Mesodermal cell (in vitro differentiated cells): Measurements from ENCODE around the gene SPOCK3.

ENCODE experiments used
- H3K27ac ChIP-seq: 2 replicates; pipeline ENCODE4 v1.7.0; 2013; ENCODE audit warnings: mild to moderate bottlenecking, low read depth, low read length, moderate library complexity; ENCODE audit not compliant: severe bottlenecking
- H3K36me3 ChIP-seq: 2 replicates; pipeline ENCODE4 v1.7.1; 2013; ENCODE audit warnings: mild to moderate bottlenecking, low read length, moderate library complexity; ENCODE audit not compliant: control insufficient read depth, insufficient read depth
- H3K4me1 ChIP-seq: one replicate; pipeline ENCODE4 v1.7.1; 2013; ENCODE audit warnings: mild to moderate bottlenecking, low read length; ENCODE audit not compliant: insufficient read depth, control insufficient read depth, poor library complexity, severe bottlenecking
- H3K4me3 ChIP-seq: 2 replicates; pipeline ENCODE4 v1.7.0; 2013; ENCODE audit warnings: low read length, control low read depth, mild to moderate bottlenecking; ENCODE audit not compliant: insufficient read depth, poor library complexity, severe bottlenecking; ENCODE audit errors: extremely low read depth
- H3K9me3 ChIP-seq: 2 replicates; pipeline ENCODE4 v1.7.1; 2013; ENCODE audit warnings: mild to moderate bottlenecking, low read length, moderate library complexity; ENCODE audit not compliant: control insufficient read depth
- WGBS, 2 experiments: methylation state at CpG; one replicate each; pipeline ENCODE4 v1.1.5; 2013; ENCODE audit warnings: missing lambda C conversion rate in 2 of 2; ENCODE audit not compliant: insufficient coverage in 2 of 2; 5-methylcytosine and 5-hydroxymethylcytosine counted together

Gene SPOCK3

GRCh38 chr4:167003326-167003725 lies 231.0 kb downstream of the SPOCK3 start:
- Histone ChIP-seq H3K36me3 (no peaks in the 10 kb centered on the region), H3K4me3 (no peak overlapping the region), H3K4me1 (no peaks in the 10 kb centered on the region), H3K27ac (no peak overlapping the region), H3K9me3 (no peaks in the 10 kb centered on the region)
- 84 to 92% methylated on average over 3 to 4 of the region's 4 CpGs for WGBS, 2 experiments

DNA sequence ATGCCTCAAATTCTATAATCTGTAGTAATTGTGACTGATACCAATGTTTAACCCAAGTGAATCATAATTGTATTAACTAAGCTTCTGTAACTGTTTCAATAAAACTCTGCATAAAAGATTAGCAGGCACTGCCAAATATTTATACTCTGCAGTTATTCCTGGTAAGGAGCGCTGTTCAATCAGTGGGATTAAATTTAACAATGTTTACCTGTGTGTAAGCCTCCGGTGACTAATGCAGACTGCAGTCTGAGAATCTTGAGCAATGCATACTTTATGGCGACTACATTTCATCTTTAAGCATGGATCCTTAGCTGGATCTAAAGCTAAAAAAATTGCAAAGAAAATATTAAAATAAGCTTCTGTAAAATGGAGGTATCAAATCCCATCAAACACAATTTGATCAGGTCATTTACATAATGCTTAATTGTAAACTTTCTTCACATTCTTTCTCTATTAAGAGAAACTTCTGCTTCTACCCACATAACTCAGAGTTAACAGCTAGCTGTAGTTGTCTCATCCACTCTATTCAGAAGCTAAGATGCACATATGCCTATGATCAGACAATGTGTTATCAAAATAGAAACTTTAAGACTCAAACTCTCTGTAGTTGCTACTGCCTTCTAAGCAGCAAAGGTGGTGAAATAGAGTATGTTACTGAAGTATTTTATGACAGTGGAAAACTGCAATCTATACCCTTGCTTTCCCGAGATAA lies 234.0 kb downstream of the SPOCK3 start:
- no peaks in the 10 kb centered on the region for H3K4me1 ChIP-seq
- 100% methylated on average over 1 of the region's 4 CpGs; no CpG with 5 or more reads in 1 of the 2 experiments for WGBS, 2 experiments
- no peaks in the 10 kb centered on the region for H3K9me3 ChIP-seq
- H3K36me3 ChIP-seq = no peaks in the 10 kb centered on the region
- no peak overlapping the region for H3K4me3 ChIP-seq
- H3K27ac ChIP-seq = no peak overlapping the region

- no peak overlapping the region for H3K27ac ChIP-seq
- H3K4me3 ChIP-seq = no peak overlapping the region
- H3K4me1 ChIP-seq = no peaks in the 10 kb centered on the region
- H3K9me3 ChIP-seq = no peaks in the 10 kb centered on the region
- WGBS, 2 experiments = 100% methylated on average over 1 of the region's 1 CpG
- H3K36me3 ChIP-seq = no peaks in the 10 kb centered on the region
These were observed 238.1 kb downstream of the SPOCK3 start for GRCh38 chr4:166996216-166996615.

GRCh38 chr4:166994686-166995085 lies 239.6 kb downstream of the SPOCK3 start:
- no peak overlapping the region for H3K27ac ChIP-seq
- H3K9me3 ChIP-seq = no peaks in the 10 kb centered on the region

GRCh38 chr4:166991006-166991561 lies 243.2 kb downstream of the SPOCK3 start:
- H3K4me1 ChIP-seq = no peaks in the 10 kb centered on the region
- WGBS, 2 experiments = 93% methylated on average over 3 of the region's 3 CpGs; no CpG with 5 or more reads in 1 of the 2 experiments
- no peaks in the 10 kb centered on the region for H3K9me3 ChIP-seq
- no peaks in the 10 kb centered on the region for H3K36me3 ChIP-seq
- no peak overlapping the region for H3K4me3 ChIP-seq
- no peak overlapping the region for H3K27ac ChIP-seq

More at GRCh38 chr4:166994686-166995085, 239.6 kb downstream of the SPOCK3 start:
- no peaks in the 10 kb centered on the region for H3K4me1 ChIP-seq
- no peaks in the 10 kb centered on the region for H3K36me3 ChIP-seq
- H3K4me3 ChIP-seq = no peak overlapping the region

- H3K9me3 ChIP-seq = no peaks in the 10 kb centered on the region
- no peak overlapping the region for H3K4me3 ChIP-seq
These were observed 244.4 kb downstream of the SPOCK3 start for GRCh38 chr4:166989886-166990285.

DNA sequence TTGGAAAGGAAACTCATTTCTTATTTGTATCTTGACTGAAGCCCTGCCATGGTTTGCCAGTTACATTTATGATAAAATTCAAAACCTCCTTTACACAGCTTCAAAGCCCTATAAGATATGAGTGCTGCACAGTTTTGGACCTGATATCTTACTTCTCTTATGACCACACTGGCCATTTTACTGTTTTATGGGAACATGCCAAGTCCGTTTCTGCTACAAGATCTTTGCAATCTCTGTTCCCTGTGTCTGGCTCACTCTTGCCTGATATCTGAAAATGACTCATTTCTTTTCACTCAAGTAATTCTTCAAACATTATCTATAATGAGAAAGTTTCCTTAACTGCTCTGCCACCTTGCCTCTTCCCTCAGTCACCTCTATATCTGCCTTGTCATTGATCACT lies 247.3 kb downstream of the SPOCK3 start:
- Histone ChIP-seq H3K4me1 (no peaks in the 10 kb centered on the region), H3K36me3 (no peaks in the 10 kb centered on the region), H3K9me3 (no peaks in the 10 kb centered on the region), H3K4me3 (no peak overlapping the region), H3K27ac (no peak overlapping the region)
- 57 to 78% methylated on average over 1 of the region's 1 CpG for WGBS, 2 experiments

More at GRCh38 chr4:166989886-166990285, 244.4 kb downstream of the SPOCK3 start:
- Histone ChIP-seq H3K4me1 (no peaks in the 10 kb centered on the region), H3K36me3 (no peaks in the 10 kb centered on the region), H3K27ac (no peak overlapping the region)
- 83% methylated on average over 1 of the region's 1 CpG; no CpG with 5 or more reads in 1 of the 2 experiments for WGBS, 2 experiments

- Histone ChIP-seq H3K27ac (no peak overlapping the region), H3K4me3 (no peak overlapping the region), H3K36me3 (no peaks in the 10 kb centered on the region), H3K9me3 (peaks cover 4% of the 10 kb centered on the region), H3K4me1 (no peaks in the 10 kb centered on the region)
- 97 to 100% methylated on average over 2 to 3 of the region's 5 CpGs for WGBS, 2 experiments
These were observed 252.4 kb downstream of the SPOCK3 start for GRCh38 chr4:166981847-166982246.

DNA sequence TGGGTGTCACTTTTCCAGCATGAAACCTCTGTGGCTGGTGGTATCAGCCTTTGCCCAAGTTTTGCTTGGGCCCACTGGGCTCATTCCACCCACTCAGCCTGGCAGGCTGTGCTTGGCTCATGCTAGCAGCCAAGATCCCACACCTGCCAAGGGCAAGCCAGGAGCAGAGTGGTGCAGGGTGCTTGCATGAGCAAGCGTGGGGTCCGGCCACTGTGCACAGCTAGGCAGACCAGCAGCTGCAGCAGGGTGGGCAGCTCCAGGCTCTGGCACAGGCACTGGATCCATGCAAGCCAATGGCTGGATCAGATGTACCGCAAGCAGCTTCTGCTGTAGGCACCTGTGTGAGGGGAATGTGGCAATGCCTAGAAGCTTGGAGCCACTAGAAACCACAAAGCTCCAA lies 253.9 kb downstream of the SPOCK3 start:
- Histone ChIP-seq H3K27ac (no peak overlapping the region), H3K9me3 (peaks cover 4% of the 10 kb centered on the region), H3K36me3 (no peaks in the 10 kb centered on the region), H3K4me3 (no peak overlapping the region), H3K4me1 (no peaks in the 10 kb centered on the region)
- WGBS, 2 experiments = 86 to 100% methylated on average over 2 to 3 of the region's 3 CpGs

- Histone ChIP-seq H3K4me1 (no peaks in the 10 kb centered on the region), H3K9me3 (peaks cover 4% of the 10 kb centered on the region), H3K36me3 (no peaks in the 10 kb centered on the region), H3K27ac (no peak overlapping the region), H3K4me3 (no peak overlapping the region)
These were observed 256.7 kb downstream of the SPOCK3 start for GRCh38 chr4:166977596-166977995.

DNA sequence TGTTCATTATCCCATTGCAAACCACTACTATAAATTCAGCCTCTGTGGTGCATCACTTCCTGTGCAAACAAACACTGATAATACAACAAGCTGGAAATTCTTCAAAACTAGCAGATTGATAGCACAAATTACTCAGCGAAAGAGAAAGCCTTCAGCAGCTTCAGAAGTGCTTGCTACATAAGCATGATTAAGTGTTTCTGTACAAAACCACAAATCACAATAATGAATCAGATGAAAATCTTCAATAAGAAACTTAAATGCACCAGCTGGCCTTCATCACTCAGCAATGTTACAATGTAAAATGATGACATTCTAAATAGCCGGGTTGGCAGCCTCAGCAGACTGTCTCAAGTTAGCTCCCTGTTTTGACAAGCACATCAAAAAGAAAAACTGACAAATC lies 262.2 kb downstream of the SPOCK3 start:
- Histone ChIP-seq H3K4me3 (no peak overlapping the region), H3K27ac (no peak overlapping the region), H3K36me3 (no peaks in the 10 kb centered on the region), H3K4me1 (no peaks in the 10 kb centered on the region), H3K9me3 (peaks cover 3% of the 10 kb centered on the region)
- WGBS, 2 experiments = 80 to 100% methylated on average over 1 of the region's 2 CpGs
